ENCODE measurements around the gene TAP1. TPM values are rescaled to one million over a fixed set of nuclear protein-coding genes. Genes with fewer than 3 reads are reported as not detected.

Gene TAP1
- total RNA-seq, 1 donor from 2014 or later, result 10.3 TPM

- H3K36me3 Mint-ChIP-seq, result peaks cover 21% of the 10 kb centered on the region
Measured at GRCh38 chr6:32845384-32845884, 8.1 kb downstream of the TAP1 start.

GRCh38 chr6:32844839-32845383 is 8.6 kb downstream of the TAP1 start:
- H3K27ac Mint-ChIP-seq, result peak overlapping the region; percentile 35
- no peaks in the 10 kb centered on the region for H3K9me3 Mint-ChIP-seq
- peaks cover 18% of the 10 kb centered on the region for H3K36me3 Mint-ChIP-seq
- H3K27me3 Mint-ChIP-seq (ENCODE audit: low read depth), result peaks cover 70% of the 10 kb centered on the region
- peaks cover 10% of the 10 kb centered on the region for H3K4me1 Mint-ChIP-seq
- no peak for TF ChIP-seq CTCF (IDR thresholded peaks at IDR 0.05; ENCODE audit: unreplicated experiment)
- no peak for DNase-seq (ENCODE audit: low spot score in 2 of 2, unreplicated experiment in 2 of 2)
- peak overlapping the region; percentile 93 for H3K4me3 Mint-ChIP-seq

More at GRCh38 chr6:32845384-32845884, 8.1 kb downstream of the TAP1 start:
- no peak overlapping the region for H3K4me3 Mint-ChIP-seq
- peaks cover 75% of the 10 kb centered on the region for H3K27me3 Mint-ChIP-seq (ENCODE audit: low read depth)
- no peak for DNase-seq (ENCODE audit: low spot score in 2 of 2, unreplicated experiment in 2 of 2)
- peaks cover 10% of the 10 kb centered on the region for H3K4me1 Mint-ChIP-seq
- TF ChIP-seq CTCF (IDR thresholded peaks at IDR 0.05; ENCODE audit: unreplicated experiment), result no peak
- H3K9me3 Mint-ChIP-seq, result no peaks in the 10 kb centered on the region
- H3K27ac Mint-ChIP-seq, result no peak overlapping the region

- H3K4me1 Mint-ChIP-seq, result peaks cover 10% of the 10 kb centered on the region
- peaks cover 16% of the 10 kb centered on the region for H3K36me3 Mint-ChIP-seq
- peak within 1 kb of the TSS; percentile 93 for H3K4me3 Mint-ChIP-seq
- no peak for TF ChIP-seq CTCF (IDR thresholded peaks at IDR 0.05; ENCODE audit: unreplicated experiment)
- H3K27me3 Mint-ChIP-seq (ENCODE audit: low read depth), result peaks cover 66% of the 10 kb centered on the region
- DNase-seq (ENCODE audit: low spot score in 2 of 2, unreplicated experiment in 2 of 2), result peak; percentile 86 to 96
- H3K9me3 Mint-ChIP-seq, result no peaks in the 10 kb centered on the region
- H3K27ac Mint-ChIP-seq, result peak within 1 kb of the TSS; percentile 82
Measured at GRCh38 chr6:32843979-32844838, 9.3 kb downstream of the TAP1 start, which contains the start of gene PSMB8. TSS of gene PSMB8 (minus strand) at chr6:32844047. CDS start at chr6:32843996, 51 bp downstream.

GRCh38 chr6:32843331-32843978 is 10.0 kb downstream of the TAP1 start:
- TF ChIP-seq CTCF (IDR thresholded peaks at IDR 0.05; ENCODE audit: unreplicated experiment), result no peak
- Mint-ChIP-seq H3K27ac (peak overlapping the region; percentile 82), H3K9me3 (no peaks in the 10 kb centered on the region), H3K4me1 (peaks cover 10% of the 10 kb centered on the region), H3K4me3 (peak overlapping the region; percentile 93), H3K27me3 (ENCODE audit: low read depth) (peaks cover 59% of the 10 kb centered on the region), H3K36me3 (peaks cover 10% of the 10 kb centered on the region)
- DNase-seq (ENCODE audit: low spot score in 2 of 2, unreplicated experiment in 2 of 2), result no peak

GRCh38 chr6:32842690-32843089 is 10.8 kb downstream of the TAP1 start:
- H3K27ac Mint-ChIP-seq, result no peak overlapping the region
- TF ChIP-seq CTCF (IDR thresholded peaks at IDR 0.05; ENCODE audit: unreplicated experiment), result no peak
- H3K36me3 Mint-ChIP-seq, result peaks cover 8% of the 10 kb centered on the region
- no peaks in the 10 kb centered on the region for H3K9me3 Mint-ChIP-seq
- no peak for DNase-seq (ENCODE audit: low spot score in 2 of 2, unreplicated experiment in 2 of 2)
- H3K27me3 Mint-ChIP-seq (ENCODE audit: low read depth), result peaks cover 51% of the 10 kb centered on the region
- peaks cover 10% of the 10 kb centered on the region for H3K4me1 Mint-ChIP-seq
- peak overlapping the region; percentile 93 for H3K4me3 Mint-ChIP-seq

Data from mesothelial cell of epicardium (in vitro differentiated cells).